Bronchial smooth muscle cell (primary cell): ENCODE measurements around the gene ZNF30. TPM values are rescaled to one million over a fixed set of nuclear protein-coding genes. Genes with fewer than 3 reads are reported as not detected.

Experiments used
- total RNA-seq: library from RNA; depleted of rRNA; stranded (reverse); fragments of >200 nt; gene quantifications from 2 replicates; pipeline ENCODE4 v1.2.1, GENCODE V29; 2014

The ZNF30 gene
- total RNA-seq = 3.1 and 3.3 TPM in 2 replicates

GRCh38 chr19:34926685-34927375 is at the start of gene ZNF30:
Gene ZNF30 (plus strand): TSS chr19:34926903. CDS start chr19:34929948, 3,045 bp downstream.

DNA sequence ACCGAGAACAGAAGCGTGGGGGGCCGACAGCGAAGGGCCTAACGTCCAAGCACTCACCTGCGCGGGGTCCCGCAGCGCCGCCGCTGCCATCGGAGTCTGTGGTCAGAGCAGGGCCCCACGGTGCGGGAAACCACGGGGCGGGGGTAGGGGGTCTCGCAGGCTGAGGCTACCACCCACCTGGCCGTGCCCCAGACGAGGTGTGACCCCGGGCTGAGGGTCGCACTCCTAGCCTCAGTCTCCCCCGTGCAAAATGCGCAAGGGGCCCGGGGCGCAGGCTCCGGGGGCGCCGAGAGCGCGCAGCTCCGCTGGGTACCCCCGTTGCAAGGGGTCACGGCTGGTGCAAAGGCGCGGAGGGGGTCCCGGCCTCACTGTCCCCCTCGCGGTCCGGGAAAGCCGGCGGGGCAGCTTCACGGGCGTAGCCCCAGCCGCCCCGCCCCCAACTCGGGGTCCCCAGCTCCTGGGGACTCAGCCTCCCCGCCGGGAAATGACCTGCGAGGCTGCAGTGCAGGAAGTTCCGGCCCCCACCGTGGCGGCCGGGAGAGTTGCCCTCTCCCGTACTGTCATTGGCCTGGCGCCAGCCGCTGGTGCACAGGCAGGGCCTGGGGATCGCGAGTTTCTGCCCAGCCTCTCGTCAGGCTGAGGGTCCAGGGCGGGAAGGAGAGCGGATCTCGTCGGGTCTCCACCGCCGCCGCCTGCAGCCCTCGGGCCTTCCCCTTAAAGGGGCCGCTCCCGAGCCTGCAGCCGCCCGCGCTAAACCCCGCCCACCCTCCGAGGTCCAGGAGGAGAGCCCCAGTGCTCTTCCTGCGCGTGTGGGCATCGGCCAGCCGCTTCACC is 37.1 kb downstream of the ZNF30 start, which contains the start of gene ZNF792:
Gene ZNF792 (minus strand): TSS at position 657 of the 834 bp plus-strand sequence. CDS start 567 bp downstream, at position 90.

Other genes starting within 250 kb of the ZNF30 start
- gene SCGB2B2, start 249.7 kb upstream of the ZNF30 start, total RNA-seq = 0.16 and 0.26 TPM in 2 replicates
- 16.9 and 19.7 TPM in 2 replicates for gene ZNF302, start 249.2 kb upstream of the ZNF30 start, total RNA-seq
- gene ZNF181, start 192.7 kb upstream of the ZNF30 start, total RNA-seq = 12.9 and 15.4 TPM in 2 replicates
- gene ZNF599, start 153.7 kb upstream of the ZNF30 start, total RNA-seq = 5.1 and 5.8 TPM in 2 replicates
- 5.2 and 5.8 TPM in 2 replicates for gene ZNF792, start 37.3 kb downstream of the ZNF30 start, total RNA-seq
- gene GRAMD1A, start 73.4 kb downstream of the ZNF30 start, total RNA-seq = 19.9 and 20.3 TPM in 2 replicates
- 10.6 and 15.6 TPM in 2 replicates for gene SCN1B, start 103.6 kb downstream of the ZNF30 start, total RNA-seq
- gene HPN, start 114.8 kb downstream of the ZNF30 start, total RNA-seq = 0.09 and 0.16 TPM in 2 replicates
- gene FXYD3, start 188.9 kb downstream of the ZNF30 start, total RNA-seq = 0.16 and 1.1 TPM in 2 replicates
- 0.47 and 0.52 TPM in 2 replicates for gene LGI4, start 208.2 kb downstream of the ZNF30 start, total RNA-seq
- 4.4 and 14.6 TPM in 2 replicates for gene FXYD1, start 211.9 kb downstream of the ZNF30 start, total RNA-seq
- gene FXYD7, start 216.4 kb downstream of the ZNF30 start, total RNA-seq = 0.17 TPM in 1 of 2 replicates, not detected in the other
- gene FXYD5, start 227.8 kb downstream of the ZNF30 start, total RNA-seq = 16.8 and 28.7 TPM in 2 replicates